SW 1271 (cell line): ENCODE data around the gene SLC22A7.
"Not testable (repeated sequence)": the region's sequence is repeated elsewhere in the genome, so short reads cannot be mapped to it uniquely, and the experiment has no call there.

Source experiments
- DNase-seq, 2 experiments: peaks; one replicate each; lab custom pipeline; 2025; lab: John Stamatoyannopoulos, UW

SLC22A7 gene

GRCh38 chr6:43339168-43339567, 41.1 kb downstream of the SLC22A7 start:
- DNase-seq = no peak

- not testable (repeated sequence) for DNase-seq
Observed at GRCh38 chr6:43346243-43346642, 48.2 kb downstream of the SLC22A7 start.

- DNase-seq = no peak
Observed at GRCh38 chr6:43347021-43347420, 49.0 kb downstream of the SLC22A7 start.

GRCh38 chr6:43347444-43347843, 49.4 kb downstream of the SLC22A7 start:
- DNase-seq = no peak

- DNase-seq = not testable (repeated sequence)
Observed at GRCh38 chr6:43351951-43352350, 53.9 kb downstream of the SLC22A7 start.
